ENCODE measurements around the gene CCDC177.
"Not testable (repeated sequence)": the region's sequence is repeated elsewhere in the genome, so short reads cannot be mapped to it uniquely, and the experiment has no call there.

Gene CCDC177

DNA sequence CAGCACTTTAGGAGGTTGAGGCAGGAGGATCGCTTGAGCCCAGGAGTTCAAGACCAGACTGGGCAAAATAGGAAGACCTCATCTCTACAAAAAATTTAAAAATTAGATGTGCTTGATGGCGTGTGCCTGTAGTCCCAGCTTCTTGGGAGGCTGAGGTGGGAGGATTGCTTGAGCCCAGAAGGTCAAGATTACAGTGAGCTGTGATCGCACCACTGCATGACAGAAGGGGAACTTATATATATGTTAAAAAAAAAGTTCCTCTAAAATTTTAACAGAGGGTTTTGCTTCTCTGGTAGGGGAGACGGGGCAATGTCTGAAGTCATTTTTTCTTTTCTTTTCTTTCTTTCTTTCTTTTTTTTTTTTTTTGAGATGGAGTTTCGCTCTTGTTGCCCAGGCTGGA is 24.8 kb upstream of the CCDC177 start:
- DNase-seq = not testable (repeated sequence)

DNA sequence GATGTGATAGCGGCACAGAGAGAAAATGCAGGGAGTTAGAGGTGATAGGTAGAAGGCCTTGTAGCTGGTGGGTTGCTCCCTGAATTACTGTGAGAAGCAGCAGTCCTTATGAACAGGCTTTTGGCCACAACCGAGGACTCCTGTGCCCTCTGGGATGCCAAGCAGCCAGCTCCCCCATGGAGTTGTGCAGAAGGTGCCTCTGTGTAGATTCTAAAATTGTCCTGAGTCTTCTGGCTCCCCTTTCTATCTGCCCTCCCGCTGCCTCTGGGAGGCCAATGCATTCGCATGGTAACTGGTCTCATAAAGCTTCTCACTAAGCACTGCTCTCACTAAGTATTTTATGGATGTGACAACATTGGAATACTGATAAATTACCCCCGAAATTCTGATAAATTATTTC is 20.7 kb upstream of the CCDC177 start:
- no peak for DNase-seq

DNA sequence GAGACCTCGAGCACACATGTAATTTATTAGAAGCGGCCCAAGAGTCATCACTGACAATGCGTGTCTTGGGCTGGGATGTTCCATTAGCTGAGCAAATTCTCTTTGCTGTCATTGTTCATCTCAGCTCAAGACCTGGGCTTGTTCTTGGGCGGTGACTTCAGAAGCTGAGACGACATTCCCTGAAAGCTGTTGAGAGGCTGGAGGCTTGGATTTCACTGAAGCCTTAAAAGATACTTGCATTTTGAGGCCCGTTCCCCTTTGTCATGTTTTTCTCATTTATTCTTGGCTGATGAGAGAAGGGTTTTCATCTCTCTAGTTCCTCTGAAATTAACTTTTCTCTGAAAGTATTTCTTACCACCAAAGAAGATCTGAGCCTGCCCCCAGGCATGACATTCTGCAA is 20.2 kb upstream of the CCDC177 start:
- no peak for DNase-seq

DNA sequence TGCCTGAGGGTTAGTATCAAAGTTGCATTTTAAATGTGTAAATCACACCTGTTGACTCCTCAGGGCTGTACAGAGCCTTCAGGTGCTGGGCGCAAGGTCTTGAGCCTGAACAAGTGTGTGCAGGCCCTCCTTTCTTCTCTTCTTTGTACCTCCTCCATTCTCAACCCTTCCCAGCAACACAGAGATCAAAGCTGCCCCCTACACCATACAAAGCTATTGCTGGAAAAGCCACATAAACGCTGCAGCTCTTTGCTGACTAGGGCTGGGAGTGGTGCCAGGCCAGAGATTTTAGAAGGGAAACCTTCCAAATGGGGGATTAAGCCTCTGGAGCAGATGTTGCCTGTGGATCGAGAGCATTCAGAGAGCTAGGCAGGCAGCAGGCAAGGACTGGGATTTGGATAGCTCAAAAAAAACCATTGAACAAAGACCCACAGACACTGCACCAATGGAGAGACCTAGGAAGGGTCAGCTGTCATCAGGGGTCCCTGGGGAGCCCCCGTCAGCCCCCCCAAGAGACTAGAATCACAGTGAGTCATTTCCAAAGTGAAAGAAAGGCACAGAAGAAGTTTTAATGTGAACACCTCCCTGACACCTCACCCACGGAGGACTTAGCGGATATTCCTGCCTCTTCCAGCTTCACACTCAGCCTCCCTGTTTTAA is 18.5 kb upstream of the CCDC177 start:
- DNase-seq = peak; percentile 60

DNA sequence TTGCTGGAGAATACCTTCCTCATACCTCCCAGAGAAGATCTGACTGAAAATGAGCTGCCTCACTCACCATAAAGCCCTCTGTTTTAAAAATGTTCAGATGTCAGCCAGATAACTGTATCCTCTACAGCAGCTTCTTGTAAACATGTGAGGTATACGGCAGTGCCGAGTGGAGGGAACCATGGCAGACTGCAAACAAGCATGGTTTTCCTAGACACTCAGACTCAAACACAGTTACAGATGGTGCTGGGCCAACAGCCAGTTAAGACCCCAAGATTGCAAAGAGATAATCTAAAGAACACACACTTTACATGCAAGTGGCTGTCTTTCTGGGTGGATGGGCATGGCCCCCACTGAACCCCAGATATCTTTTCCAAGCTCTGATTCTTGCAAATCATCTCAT is 16.6 kb upstream of the CCDC177 start:
- DNase-seq = peak; percentile 34

DNA sequence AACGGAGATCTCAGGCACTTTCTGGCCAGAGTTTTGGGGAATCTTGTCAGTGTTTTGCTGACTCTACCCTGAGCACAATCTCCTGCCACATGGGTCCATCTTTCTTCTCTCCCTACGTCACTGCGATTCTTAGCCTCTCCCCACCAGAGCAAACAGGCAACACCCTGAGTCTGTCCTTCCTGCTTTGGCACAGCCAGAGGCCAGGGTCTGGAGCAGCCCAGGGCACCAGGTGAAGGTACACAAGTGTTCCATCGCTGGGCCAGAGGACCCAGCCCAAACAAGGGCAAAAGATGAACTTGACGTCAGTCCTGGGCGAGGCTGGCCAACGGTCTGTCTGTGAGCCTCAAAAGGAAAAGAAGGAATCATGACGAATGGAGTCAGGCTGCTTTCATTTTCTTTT is 12.7 kb upstream of the CCDC177 start:
- DNase-seq = no peak

DNA sequence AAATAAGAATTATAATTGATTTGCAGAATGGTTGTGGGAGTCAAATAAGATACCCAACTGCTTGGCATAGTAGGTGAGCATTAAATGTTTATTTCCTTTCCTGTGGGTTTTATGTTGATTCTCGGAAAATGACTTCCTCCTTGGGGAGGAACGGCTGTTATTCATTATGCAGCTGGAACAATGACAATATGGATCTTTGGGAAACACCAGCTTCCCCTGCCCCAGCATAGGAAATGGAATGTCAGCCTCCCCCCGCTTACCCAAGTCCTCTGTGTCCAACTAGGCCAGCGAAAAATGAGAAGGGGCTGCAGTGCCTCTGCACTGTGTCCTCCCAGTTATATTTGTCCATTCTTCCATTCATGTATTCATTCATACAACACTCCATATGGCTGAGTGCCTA is 11.7 kb upstream of the CCDC177 start:
- no peak for DNase-seq

DNA sequence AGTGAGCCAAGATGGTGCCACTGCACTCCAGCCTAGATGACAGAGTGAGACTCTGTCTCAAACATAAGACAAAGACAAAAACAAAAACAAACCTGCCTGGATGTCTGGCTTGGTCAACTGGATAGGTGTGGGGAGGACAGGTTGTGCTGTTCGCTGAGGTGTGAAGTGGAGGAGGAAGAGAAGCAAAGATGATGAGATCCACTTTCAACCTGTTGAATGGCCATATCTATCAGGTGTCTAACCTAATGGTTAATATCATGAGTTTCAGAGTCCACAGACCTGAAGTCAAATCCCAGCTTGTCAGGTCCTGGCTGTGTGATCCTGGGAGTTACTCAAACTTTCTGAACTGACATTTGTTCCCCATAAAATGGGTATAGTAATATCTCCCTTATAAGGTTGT is 9.7 kb upstream of the CCDC177 start:
- DNase-seq = no peak

DNA sequence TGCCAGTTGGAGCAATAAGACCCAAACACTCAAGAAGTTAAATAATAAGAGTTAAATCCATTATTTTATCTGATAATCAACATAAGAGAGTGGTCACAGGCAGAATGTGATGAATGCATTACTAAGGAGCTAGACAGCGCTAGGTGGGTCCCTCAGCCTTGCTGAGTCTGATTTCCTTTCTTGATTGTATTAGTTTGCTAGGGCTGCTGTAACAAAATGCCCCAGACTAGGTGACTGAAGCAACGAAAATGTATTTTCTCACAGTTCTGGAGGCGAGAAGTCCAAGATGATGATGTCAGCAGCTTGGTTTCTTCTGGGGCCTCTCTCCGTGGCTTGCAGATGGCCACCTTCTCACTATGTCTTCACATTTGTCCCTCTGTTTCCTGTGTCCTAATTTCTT is 8.2 kb upstream of the CCDC177 start:
- DNase-seq = no peak

DNA sequence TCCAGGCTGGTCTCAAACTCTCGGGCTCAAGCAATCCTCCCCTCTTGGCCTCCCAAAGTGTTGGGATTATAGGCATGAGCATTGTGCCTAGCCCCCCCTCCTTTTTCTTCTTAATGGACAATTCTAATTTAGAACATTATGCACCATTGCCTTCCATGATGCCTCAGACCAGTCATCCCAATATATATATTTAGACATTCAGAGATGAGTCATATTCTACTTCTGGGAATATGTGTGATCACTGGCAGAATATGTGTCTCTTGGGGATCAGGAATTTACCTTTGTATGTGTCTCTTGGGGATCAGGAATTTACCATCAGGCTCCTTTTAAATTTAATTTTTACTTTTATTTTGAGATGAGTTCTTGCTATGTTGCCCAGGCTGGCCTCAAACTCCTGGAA is 7.5 kb upstream of the CCDC177 start:
- no peak for DNase-seq

DNA sequence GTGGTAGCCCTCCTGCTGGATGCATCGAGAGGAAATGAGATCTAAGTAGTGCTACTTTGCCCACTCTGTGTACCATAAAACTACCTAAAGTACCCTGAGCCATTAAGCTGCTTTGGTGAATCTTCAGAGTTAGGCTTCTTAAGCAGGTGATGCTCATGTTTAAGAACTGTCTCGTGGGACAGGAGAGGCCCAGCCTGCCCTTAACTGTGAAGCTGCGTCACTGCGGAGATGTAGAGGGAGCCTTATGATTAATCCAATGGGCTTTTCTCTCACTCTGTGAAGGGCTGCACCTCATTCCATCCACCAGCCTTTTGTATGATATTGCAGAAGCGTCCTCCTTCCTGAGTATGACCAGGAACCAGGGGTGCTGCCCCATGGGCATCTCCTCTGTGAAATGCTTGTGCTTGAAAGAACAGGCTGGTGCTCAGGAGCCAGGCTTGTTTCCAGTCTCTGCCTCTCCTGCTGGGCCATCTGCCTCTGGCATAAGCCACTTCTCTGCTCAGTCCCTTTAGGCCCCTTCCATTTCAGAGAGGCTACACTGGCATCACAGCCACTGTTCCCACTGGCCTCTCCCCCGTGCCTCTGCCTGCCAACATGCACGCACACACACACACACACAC is 6.8 kb upstream of the CCDC177 start:
- no peak for DNase-seq

DNA sequence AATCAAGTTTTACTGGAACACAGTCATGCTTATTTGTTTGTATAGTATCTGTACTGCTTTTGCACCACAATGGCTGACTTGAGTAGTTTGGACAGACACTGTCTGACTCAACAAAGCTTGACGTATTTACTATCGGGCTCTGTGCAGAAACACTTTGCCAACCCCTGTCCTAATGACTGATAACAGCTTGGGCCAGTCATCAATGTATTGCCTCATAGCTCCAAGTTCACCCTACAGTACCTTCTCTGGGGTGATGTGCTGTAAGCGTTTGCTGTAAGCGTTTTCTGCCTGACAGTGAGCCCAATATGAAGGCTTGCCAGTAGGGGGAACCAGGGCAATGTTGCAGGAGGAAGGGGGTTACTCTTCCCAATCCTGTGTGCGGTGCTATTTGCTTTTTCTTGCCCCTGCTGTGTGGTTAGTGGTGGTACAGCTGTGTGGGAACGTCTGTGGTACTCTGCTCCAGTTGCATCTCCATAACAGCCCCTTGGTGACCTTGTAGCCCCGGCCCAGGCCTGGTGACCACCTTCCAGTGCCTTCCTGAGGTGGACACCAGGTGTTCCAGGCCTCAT is 5.4 kb upstream of the CCDC177 start:
- DNase-seq = peak; percentile 85

DNA sequence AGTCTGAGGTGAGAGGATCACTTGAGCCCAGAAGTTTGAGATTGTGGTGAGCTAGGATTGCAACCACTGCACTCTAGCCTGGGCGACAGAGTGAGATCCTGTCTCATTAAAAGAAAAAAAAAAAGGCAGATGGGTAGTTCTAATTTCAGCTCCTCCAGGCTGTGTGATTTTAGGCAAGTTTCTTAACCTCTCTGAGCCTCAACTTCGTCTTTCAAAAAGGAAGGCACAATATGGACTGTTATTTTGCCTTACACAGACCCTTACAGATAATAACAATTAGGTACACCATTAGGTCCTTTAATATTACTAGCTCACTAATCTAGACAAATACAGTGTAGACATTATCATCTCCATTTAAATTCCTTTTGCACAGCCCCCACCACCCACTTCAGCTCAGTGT is 4.8 kb upstream of the CCDC177 start:
- no peak for DNase-seq

DNA sequence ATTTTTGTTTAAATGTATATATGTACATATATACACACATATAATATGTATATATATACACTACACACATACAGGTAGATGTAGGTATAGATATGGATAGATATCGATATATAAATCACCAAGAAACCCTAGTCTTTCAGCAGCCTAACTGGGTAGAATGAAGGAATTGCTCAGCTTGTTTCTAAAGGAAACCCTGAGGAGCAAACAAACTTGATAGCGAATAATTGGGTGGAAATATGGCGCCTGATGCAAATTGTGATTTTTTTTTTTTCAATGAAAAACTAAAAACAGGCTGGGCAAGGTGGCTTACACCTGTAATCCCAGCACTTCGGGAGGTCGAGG is 254 bp upstream of the CCDC177 start:
- no peak for DNase-seq

DNA sequence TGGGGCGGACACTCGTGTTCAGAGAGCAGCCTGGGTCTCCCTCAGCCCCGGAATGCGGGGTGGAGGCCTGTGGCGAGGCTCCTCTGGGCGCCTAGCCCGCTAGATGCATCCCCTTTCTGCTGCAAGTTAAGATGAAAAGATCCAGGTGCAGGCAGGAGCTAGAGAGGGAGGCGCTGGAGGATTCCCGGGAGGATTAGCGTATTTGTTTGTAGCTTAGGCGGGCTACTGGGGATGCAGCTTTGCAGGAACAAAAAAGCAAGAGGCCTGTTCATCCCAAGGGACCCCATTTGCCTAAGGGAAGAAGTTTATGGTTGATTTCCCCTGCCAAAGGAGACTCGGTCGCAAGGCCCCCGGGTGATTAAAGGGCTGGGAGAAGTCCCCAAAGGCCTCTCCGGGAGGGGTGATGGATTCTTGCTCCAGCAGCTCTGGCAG is 824 bp downstream of the CCDC177 start:
- peak; percentile 93 for DNase-seq

DNA sequence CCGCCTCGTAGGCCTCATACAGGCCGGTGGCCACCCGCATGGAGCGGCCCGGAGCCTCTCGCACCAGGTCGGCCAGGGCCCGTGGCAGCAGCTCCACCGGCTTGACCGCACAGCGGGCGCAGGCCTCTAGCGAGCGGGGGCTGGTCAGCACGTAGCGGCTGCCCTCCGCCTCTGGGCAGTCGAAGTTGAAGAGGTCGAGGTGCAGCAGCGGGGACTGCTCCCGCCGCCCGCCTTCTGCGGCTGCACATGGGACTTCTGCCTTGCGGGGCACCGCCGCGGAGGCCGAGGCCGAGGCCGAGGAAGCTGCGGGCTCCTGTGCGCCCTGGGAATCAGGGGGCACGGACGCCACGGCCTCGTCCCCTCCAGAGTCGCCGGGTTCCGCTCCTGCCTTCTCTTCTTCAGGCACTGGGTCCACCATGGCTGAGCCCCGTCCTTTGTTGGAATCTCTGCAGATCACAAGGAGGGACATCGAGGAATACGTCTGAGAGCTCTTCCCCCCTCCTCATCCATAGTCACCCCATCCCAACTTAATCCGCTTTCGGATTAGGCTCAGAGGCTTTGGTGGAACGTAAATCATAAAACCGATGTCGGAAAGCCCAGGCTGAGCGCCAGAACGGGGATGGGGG is 1.4 kb downstream of the CCDC177 start:
- DNase-seq = no peak

DNA sequence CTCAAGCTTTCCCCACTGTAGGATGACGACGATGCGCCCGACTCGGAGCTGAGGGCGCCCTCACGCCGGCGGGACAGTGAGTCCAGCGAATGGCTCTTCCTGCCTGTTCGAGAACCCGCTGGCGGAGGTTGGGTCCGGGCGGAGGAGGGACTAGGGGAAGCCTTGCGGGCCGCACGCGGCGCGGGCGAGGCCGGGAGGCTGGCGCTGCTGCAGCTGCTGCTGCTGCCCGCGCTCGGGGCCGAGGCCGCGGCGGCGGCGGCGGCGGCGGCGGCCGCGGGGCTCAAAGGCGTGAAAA is 1.9 kb downstream of the CCDC177 start:
- DNase-seq = no peak

DNA sequence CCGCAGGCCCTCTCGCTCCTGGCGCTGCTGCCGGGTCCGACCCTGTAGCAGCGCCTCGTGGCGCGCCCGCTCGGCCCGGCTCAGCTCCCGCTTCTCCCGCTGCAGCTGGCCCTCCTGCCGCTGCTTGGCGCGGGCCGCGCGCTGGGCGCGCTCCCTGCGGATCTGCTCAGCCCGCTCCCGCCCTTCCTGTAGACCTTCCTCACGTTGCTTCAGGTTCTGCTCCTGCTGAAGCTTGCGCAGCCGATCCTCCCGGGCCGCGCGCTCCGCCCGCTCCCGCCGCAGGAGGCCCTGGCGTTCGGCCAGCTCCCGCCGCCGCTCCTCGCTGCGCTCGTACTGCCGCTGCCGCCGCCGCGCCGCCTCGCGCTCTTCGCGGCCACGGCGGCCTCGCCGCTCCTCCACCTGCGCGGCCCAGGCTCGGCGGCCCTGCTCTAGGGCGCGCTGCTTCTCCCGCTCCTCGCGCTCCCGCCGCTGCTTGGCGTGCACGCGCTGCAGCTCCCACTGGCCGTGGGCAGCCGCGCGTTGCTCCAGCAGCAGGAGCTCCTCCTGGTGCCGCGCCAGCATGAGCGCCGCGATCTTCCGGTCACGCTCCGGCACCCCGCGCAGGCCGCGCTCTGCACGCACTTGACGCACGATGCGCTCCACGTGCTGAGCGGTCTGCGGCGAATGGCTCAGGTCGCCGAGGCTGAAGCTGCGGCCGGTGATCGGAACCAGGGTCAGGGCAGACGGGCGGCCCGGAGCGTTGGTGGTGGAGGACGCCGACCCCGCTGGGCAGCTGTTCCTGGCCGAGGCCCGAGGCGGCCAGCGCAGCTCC is 2.4 kb downstream of the CCDC177 start:
- DNase-seq = no peak

DNA sequence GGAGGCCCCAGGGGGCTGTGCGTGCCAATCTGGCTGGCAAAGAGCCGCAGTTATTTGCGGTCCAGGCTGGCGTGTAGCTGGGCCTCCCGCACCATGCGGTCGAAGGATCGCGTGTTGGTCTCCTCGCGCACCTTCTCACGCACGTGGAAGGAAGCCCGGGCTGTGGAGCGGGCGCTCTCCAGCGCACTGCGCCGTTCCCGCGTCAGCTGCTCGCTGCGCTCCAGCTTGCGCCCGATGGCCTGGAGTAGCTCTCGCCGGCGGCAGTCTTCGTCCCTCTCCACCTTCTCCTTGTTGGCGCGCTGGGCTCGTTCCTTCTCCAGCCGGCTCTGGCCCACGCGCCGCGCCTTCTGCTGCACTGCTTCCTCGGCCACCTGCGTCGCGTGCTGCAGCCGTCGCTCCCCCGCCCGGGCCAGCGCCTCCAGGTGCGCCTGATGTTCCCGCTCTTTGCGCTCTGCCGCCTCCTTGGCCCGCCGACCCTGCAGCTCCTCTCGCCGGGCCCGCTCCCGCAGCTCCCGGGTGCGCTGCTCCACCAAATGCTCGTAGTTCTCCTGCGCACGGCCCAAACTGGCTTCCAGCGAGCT is 3.1 kb downstream of the CCDC177 start:
- no peak for DNase-seq

DNA sequence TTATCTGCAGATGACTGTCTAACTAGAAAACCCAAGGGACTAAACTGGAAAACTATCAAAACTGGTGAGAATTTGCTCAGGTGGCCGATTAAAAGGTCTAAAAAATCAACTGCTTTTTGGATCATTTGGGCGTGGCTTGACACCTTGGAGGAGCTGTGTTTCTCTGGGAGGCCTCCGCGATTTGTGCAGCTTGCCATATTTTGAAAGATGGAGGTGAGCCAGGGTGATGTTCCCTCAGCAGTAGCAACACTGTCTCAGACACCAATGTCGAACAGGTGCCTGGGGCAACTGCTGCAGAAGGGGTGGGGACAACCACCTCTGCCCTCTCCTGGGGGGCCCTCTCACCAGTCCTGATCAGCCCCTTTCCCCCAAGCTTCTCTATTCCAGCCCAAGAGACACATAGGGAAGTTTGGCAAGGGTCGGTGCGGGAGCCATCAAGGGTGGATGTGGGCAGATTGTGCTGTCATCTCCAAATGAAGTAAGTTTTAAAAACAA is 3.8 kb downstream of the CCDC177 start:
- DNase-seq = no peak

DNA sequence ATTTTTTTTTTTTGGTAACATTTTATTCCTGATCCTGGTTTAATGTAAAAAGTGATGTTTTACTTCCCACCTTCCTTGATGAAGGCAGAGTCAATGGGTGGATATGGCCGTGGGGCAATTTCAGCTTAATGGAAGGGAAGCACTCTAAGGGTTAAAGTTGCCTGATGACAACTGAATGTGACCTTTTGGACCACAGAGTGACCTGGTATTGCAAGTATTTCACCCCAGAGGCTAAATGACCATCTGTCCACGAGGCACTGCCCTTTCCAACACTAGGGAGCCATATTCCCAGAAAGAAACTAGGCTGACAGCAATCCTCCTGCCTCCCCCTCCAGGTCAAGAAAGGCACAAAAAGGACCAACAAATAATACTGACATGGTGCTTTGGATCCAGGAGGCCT is 4.8 kb downstream of the CCDC177 start:
- no peak for DNase-seq

DNA sequence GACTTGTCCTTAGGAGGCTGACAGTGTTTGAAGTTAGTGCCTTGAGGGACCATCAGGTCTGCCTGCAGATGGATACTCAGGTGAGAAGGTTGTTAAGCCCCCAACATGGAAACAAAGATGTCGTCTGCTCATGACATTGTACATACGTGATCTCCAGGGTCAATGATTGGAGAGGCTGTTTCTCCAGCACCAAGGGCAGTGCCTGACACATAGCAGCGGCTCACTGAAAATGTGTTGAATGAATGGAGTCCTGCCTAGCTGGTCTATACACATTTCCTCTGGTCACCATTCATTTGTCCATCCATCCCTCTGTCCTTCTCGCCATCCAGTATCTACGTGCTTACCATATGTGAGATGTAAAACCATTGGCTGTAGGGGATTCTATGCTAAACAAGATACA is 7.1 kb downstream of the CCDC177 start:
- DNase-seq = no peak

DNA sequence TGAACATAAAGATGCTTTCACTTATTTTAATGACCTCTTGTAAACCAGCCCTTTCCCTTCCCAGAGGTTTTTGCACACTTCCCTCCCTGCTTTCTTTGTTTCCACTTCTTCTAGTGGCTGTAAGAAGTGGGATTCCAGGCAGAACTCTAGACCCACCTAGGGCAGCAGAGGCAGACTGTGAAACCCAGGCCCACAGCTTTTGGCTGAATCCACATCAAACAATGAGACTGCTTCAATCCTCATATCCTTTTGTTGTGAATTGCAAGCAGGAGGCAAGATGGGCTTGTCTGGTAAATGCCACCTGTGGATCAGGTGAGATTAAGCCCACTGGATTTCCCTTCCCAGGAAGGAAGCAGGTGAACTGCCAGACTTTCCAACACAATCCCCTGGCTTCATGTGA is 12.8 kb downstream of the CCDC177 start:
- DNase-seq = peak; percentile 9
